NCI-H2107 treated with DMSO at 0.1 percent for 48 hours (cell line): ENCODE measurements around the gene MCTP1.

Experiments used
- DNase-seq: peaks from one replicate; lab custom pipeline; 2025; ENCODE audit not compliant: unreplicated experiment; lab: John Stamatoyannopoulos, UW

Gene MCTP1

DNA sequence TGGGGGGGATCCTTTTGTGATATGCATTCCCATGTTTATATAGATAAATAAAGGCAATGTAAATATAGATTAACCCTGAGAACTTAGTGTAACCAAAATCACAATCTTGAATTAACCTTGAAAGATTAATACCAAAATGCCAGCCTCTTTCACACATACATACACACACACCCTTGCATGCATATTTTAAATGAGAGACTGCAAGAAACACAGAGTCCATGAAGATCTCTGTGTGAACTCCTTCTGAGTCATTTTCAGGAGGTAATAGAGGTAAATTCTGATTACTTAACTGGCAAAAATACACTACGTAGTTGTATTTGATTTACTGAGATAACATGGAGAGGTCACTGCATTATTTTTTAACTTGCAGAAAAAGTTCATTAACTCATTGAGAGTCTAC, 548.4 kb downstream of the MCTP1 start:
- no peak for DNase-seq

DNA sequence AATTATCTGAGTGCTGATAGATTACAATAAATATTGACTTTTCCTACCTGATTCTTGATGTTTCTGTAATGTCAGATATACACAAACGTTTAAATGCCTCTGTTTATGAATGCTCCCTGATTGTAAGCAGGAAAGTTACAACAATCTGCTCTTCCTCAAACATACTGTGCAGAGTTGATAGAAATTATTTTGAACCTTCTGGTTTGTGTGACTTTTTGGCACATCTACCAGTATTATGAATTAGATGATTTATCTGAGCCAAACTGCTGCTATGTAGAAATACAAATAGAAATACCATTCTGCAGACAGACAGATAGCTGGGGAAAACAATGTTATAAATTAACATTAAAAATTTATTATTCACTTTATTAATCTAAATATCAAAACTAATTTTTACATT, 553.4 kb downstream of the MCTP1 start:
- DNase-seq = no peak

DNA sequence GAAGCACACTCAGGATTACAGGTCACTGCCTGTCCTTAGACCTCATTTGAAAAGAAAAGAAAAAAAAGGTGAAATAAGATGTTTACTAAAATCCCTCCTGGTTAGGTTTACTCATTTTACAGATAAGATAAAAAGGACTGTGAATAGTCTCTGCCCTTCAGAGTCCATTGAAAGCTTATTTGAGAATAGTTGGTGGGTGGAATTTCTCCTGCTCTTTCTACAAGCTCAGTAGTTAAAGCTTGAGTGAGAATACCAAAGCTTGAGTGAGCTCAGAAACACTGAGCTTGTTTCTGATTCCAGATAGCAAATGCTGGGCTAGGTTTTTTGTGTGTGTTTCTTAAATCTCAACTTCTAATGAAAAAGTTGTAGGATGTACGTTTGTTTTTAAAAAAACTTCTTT, 559.8 kb downstream of the MCTP1 start:
- DNase-seq = no peak

DNA sequence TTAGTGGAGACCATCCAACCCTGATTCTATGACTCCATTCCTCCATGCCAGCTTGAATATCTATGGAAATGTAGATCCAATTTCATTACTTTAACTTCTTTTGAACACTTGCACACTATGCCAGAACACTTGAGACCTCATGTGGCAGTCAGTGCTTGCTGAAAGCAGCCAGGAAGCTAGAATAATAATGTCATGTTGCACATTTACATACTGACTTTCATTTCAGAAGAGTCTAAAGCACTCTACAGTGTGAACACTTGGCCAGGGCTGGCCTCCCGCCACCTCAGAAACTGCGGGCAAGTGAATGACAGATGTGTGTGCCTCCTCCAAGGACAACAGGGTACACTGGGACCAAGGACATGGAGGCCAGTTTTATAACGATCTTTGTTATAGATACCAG, 569.1 kb downstream of the MCTP1 start:
- DNase-seq = no peak

DNA sequence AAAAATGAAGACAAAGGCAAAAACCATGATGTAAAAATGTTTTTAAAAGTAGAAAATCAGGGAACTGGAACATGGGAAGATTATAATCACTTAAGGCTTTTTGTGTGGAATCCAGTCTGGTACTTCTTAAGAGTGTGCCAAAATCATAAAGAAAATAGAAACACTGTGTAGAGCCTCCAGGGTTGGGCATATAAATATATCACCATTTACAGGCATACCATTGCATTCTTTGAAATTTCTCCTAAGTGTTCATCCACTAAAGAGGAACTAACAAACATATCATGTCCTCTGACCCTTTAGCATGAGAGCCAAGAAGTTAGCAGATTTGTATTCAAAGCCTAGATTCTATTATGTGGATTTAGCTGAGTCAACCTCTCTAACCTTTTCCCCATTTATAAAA, 573.1 kb downstream of the MCTP1 start:
- no peak for DNase-seq

DNA sequence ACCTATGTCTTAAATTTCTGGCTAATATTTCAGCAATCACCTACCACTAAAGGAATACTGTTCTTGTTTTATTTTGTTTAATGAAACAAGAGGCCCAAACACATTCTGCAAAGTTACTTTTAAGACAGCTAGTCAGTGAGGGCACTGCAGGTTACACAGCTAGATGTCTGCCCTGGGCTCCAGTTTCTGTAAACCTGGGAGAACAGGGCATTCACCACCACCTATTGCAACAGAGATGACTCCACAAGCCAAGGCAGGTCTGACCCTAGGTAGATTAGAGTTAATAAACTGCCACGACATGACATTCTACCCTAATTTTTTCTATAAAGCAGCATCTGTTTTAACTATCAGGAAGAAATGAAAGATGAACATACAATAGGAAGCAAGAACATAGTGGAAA, 575.6 kb downstream of the MCTP1 start:
- DNase-seq = no peak

DNA sequence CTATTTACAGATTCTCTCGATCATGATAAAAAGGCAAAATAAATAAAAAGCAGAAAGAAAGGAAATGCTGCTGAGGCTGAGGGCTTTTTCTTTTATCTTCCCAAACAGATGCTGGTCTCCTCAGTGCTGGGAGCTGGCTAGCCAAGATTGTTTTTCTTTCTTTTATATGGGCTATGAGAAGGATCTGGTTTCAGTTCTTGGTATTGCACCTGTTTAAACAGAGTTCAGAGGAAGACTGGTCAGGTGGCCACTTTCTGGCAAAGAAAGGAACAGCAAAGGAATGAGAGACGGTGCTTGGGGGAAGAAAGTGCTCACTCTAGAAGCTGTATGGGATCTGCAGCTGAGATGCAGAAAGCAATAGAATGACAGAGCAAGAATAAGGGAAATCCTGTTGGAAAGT, 577.5 kb downstream of the MCTP1 start:
- peak; percentile 66 for DNase-seq

DNA sequence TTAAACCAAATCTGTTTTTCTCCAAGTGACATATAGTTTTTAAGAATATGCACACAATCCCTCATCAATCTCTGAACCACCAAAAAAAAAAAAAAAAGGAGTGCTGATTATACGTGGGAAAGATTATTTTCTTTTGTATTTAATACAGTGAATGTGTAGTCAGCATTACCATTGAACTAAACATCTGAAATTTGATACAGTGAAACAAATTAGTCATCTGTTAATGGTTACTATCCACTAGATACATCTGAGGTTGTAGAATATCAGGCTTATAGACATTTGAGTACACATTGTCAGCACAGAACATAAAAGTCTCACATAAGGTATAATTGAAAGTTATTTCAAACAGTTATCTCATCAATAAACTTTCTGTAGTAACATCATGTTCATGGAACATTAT, 579.5 kb downstream of the MCTP1 start:
- DNase-seq = no peak

DNA sequence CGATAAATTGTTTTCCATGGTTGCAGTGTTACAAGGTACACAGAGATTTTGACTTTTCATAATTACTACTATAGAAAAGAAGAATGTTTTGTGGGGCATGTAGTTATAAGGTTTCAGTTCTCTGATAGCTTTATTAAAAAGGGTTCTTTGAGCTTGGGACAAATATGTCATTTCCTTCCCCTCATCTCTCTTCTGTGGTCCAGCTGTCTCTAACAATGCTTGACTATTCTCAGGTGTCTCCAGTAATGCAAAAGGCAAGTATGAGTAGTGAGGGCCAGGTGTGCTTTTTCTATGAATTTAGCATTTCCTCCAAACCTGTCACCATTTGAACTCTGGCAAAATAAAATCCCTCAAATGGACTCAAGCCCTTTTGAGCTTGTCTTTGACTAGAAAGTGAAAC, 582.2 kb downstream of the MCTP1 start:
- no peak for DNase-seq

DNA sequence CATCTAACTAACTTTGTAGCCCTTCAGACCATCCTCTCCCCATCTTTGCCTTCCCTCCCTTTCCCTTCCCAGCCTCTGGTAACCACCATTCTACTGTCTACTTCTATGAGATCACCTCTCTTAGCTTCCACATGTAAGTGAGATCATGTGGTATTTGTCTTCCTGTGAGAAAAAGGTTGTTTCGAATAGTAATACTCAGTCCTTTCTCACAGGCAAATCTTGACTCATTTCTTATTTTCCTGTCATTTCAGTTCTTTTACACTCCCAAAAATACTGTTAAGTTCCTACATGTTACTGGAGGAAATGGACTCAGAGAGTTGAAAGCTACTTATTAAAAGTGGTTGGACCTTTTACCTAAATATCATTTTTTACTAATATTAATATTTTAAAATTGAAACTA, 584.3 kb downstream of the MCTP1 start:
- no peak for DNase-seq

DNA sequence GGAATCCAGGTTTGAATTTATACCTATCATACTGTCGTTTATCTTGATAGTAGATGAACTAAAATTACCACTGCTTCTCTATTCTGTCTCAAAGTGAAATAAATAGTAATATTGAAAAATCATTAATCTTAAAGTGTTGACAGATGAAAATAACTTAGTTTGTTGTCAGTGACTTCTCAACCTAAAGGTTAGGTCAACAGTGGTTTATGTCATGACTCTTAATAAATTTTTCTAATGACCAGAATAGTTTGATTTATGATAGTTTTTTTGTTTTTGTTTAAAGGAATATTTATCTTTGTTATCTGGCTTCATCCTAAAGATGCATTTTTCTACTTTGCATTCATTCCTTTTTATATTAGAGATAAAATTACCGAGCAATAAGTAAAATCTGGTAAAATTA, 585.3 kb downstream of the MCTP1 start:
- no peak for DNase-seq

DNA sequence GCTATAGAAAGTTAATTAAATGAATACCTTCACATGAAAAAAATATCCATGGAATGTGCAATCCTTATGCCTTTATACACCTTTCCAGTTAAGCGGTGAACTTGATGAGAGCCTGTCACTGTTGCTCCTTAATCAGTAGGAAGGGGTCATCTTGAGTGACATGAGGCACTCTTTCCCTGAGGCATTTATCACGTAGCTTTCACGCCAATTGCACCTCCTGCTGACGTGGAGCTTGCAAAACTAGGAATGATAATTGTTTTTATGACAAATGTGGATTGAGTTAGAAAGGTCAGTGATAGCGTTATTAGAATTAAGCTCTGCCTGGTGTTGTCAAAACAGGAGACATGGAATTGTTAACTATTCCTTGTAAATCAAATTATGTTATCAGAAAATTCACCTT, 586.7 kb downstream of the MCTP1 start:
- DNase-seq = no peak

DNA sequence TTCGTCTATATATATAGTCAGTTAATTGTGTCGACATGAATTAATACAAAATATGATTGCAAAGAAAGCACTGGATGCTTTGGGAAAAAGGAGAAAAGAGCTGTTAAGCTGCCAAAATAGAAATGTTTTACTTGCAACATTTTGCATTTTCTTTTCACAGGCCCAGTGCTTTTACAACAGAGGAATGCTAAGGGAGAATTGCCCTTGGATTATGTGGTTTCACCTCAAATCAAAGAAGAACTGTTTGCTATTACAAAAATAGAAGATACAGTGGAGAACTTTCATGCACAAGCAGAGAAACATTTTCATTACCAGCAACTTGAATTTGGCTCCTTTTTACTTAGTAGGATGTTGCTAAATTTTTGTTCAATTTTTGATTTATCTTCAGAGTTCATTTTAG, 590.2 kb downstream of the MCTP1 start:
- no peak for DNase-seq

DNA sequence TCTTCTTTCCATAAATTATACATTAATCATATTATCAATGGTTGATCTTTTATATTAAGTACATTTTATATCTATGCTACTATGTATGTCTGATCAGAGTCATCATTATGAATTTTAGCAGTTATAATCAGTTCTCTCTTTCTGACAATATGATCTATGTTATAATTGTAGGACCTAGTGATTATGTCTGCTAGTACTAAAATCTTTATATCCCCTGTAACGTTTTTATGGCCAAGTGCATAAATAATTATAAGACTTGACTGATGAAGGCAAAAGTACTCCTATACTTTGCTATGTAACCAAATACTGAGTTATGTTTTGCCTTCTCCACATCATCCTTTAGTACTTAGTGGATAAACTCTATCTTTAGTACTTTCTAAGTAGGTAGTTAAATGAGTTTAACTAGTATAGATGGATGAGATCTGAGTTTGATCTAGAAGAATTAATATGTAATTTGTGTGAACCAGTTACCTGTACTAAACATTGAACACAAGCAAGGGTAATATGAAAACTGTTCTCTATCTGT, 591.0 kb downstream of the MCTP1 start:
- DNase-seq = no peak

DNA sequence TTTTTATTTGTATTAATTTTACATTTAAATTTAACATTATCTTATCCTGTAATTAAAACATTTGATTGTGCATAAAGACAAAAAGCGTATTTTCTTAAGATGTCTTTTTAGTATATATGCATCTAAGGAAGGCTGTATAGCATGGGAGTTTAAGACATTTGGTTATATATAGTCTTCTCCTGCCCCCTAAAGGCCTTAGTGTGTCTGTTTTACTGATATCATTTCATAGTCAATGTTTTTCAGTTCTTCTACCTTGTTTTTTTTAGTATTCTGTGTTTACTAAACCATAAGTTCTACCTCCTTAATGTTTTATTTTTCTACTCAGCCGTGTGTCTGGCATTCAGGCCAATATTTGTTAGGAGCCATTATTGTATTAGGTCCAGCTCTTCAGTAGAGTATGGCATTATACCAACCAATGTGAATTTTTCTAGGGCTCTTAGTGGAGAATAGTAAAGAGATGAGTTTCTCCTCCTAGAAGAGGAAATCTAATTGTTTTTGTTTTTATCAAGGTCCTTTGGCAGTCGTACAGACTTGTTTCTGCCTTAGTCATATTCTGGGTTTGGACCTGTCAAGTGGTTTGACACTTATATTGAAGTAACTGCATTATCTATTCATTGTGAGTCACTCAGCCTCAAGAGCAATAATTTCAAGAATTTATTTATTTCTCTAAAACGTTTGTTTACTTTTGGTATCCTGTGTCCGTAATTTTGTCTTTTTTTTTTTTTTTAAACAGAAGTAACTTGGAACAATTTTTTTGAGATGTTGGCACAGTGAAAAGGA, 591.7 kb downstream of the MCTP1 start:
- DNase-seq = peak; percentile 16

DNA sequence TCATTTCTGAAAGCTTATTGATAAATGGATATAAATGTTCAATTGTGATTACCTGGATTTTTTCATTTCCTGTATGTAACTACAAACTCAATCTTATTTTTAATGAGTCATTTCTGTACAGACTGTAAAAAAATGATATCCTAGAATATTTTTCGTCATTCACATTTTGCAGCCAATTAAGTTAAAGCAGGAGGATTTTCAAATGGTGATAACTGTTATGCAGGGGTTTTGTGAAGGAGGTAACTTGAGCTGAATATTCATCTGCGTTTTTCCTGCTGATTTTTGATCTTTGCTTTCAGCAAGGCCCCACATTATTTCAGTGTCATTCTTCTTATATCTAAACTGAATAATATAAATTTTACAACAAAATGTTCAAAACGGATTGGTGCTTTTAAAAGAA, 592.3 kb downstream of the MCTP1 start:
- DNase-seq = no peak

DNA sequence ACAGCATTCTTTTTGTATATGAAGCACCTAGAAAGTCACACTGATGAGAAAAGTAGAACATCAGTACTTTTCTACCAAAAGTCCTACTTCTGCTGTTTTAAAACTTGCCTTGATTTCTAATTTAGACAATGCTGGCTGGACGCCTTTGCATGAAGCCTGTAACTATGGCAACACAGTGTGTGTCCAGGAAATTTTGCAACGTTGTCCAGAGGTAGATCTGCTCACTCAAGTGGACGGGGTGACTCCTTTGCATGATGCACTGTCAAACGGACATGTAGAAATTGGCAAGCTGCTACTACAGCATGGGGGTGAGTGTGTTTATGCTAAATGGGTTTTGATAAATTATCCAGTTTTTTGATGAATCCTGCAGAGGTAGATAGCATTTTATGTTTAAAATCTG, 592.9 kb downstream of the MCTP1 start:
- no peak for DNase-seq

DNA sequence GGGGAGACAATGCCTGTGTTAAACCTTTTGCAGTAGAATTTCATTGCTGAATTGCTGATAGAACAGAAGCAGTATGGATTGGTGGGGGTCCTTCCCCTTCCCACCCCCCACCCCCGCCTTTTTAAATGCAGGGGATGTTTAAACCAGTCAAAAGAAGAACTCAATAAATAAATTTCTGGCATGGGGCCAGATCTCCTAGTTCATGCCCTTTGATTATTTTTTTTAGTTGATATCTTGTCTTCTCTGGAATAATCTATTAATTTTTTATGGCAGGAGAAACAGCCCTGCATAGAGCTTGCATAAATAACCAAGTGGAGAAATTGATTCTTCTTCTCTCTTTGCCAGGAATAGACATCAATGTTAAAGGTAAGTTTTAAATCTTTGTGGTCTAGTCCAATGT, 593.6 kb downstream of the MCTP1 start:
- DNase-seq = no peak

DNA sequence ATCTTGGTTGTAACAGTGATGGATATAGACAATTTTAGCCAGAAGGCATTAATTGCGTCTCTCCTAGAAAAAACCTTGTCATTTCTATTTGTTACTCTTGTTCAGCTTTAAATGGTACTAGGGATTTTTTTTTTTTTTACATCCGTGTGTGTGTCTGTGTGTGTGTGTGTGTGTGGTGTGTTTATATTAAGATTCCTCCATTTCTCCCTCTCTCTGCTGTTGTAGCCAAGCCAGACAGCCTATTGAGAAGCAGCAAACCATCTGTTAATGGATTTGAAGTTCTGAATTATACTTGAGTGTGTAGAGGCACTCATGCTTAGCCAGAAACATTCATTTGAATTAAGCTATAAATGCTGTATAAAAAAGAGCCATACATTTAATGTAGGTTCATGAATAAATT, 594.1 kb downstream of the MCTP1 start:
- peak; percentile 47 for DNase-seq

DNA sequence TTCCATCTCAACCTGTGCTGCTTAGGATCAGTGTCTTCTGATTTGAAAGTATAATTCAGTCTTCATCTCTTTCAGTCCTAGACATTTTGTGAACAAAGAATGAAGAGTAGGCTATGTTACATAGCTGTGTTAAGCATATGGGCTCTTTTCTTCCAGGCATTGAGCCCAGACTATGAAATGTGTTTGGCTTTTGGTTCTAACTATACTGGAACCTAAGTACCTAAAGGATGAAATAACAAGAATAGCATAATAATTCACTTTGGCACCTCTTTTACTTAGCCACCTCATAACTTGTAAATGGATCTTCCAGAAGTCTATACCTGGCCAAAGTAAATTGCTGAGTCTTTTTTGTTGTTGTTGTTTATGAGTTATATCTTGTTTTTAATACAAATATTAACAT, 595.0 kb downstream of the MCTP1 start:
- DNase-seq = no peak

DNA sequence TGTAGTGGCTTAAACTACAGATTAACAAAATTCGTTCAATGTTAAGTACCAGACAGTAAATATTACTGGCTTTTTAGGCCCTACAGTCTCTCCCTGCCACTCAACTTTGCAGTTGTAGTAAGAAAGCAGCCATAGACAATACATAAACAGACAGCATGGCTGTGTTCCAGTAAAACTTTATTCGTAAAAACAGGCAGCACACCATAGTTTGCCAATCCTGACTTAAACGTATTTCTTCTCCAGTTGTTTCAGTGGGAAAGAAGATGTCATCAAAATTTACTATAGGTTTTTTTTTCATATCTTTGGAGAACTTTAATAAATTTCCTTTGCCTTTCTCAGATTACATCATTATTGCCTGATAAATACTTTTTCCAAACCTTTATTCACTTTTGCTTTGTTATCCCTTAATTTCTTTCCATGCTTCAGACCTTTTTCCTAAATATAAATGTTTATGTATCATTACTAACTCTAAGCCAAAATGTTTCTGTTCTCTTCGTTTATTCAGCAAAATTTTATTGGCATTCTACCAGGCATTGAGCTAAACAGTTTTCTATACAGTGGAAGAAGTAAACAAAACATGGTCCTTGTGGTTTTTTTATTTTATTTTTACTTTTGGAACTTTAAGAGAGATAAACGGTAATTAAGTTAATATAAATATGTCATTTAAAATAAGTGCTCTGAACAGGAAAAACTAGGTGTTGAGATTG, 601.9 kb downstream of the MCTP1 start:
- DNase-seq = no peak

DNA sequence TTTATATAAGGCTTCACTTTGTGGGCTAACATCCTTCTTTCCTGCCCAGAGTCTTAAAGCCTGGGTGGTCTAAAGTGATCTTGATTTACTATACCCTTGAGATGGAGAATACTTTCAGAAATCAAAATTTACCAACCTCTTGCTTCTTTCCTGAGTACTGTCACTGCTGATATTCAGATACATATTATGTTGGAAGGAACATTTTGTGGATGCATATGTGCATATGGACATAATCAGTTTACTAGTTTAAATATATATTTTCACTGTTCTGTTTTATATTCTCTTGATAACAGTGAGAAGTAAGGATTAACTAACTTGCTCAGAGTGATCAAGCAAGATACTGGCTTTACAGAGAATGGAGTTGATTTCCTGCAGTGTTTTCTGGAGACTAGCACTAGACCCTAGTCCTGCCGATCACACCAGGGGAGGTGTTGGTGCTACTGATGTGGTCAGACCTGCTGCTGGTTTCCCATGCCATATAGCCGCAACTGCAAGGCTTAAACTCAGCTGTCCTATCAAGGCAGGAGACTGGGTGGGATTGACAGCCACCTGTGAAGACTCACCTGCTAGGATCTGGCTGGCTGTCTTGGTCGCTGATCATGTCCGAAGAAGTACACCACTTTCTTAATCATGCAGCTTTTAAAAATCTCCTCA, 608.8 kb downstream of the MCTP1 start:
- DNase-seq = no peak
